NCI-H446 (cell line): ENCODE measurements around the gene C10orf67.
"Not testable (repeated sequence)": the region's sequence is repeated elsewhere in the genome, so short reads cannot be mapped to it uniquely, and the experiment has no call there.

Source experiments
- DNase-seq, 2 experiments: peaks; one replicate each; lab custom pipeline; 2025; lab: John Stamatoyannopoulos, UW

Gene C10orf67

DNA sequence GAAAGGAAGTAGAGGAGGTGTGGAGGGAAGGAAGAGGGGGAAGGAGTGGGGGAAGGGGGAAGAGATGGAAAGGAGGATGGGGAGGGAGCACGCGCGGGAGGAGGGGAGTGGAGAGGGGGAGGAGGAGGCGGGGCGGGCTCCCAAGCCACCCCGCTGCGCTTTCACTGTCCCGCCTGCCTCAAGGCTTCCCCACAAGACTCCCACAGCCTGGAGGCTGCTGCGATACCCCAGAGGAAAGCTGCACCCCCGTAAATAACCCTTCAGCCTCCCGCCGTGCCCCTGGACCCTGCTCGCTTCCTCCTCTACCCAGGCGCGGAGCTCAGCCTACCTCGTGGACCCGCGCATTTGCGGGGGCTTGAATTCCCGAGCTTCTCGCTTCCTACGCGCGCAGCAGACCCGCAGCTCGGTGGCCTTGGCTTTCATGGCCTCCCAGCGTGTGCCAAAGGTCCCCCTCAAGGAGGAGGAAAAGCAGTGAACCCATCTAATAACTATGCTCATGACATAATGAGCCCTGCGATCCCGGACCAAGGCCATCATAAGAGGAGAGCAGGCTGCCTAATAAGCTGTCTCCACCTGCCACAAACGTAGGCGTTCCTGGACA, at the start of gene C10orf67:
TSS of gene C10orf67 (minus strand) at position 557 of the 601 bp plus-strand sequence. CDS start at position 534, 23 bp downstream.
- no peak for DNase-seq

DNA sequence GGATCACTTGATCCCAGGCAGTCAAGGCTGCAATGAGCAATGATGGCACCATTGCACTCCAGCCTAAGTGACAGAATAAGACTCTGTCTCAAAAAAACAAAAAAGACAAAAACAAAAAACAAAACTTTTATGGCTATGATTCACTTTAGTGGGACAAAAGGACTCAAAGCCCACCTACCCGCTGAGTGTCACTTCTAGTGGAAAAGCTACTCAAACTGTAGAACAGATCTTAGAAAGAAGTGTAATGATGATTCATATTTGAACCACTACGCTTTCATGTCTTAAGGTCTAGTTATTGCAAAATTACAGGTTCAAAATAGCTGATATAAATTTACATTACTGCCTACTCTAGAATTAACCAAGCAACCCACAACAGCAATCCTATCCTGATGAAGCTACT, 47.2 kb upstream of the C10orf67 start:
- DNase-seq: no peak

DNA sequence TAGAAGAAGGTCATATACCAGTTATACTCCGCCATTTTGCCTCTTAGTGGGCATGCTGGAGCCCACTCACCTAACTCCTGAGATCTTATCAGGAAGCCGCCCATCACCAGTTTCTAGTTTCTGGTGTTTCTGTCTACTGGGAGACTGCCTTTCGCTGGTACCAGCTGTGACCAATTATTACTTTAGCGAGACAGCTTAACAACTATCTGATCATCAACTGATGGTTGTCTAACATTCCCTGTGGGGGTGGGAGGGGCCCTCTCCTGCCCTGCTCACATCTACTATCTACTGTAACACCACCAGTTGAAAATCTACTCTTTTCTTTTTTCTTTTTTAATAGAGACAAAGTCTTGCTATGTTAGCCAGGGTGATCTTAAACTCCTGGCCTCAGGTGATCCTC, 46.2 kb upstream of the C10orf67 start:
- no peak for DNase-seq

DNA sequence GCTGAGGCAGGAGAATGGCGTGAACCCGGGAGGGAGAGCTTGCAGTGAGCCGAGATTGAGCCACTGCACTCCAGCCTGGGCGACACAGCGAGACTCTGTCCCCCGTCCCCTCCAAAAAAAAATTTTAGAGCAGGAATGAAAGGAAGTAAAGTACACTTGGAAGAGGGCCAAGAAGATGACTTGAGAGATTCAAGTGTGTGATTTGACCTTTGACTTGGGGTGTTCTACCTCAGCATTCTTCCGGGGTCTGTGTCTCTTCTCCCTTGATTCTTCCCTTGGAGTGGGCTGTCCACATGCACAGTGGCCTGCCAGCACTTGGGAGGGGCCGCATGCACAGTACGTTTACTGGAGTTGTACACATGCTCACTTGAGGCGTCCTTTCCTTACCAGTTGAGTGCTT, 45.8 kb upstream of the C10orf67 start:
- not testable (repeated sequence) for DNase-seq

DNA sequence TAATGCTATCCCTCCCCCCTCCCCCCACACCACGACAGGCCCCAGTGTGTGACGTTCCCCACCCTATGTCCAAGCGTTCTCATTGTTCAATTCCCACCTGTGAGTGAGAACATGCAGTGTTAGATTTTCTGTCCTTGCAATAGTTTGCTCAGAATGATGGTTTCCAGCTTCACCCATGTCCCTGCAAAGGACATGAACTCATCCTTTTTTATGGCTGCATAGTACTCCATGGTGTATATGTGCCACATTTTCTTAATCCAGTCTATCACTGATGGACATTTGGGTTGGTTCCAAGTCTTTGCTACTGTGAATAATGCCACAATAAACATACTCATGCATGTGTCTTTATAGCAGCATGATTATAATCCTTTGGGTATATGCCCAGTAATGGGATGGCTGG, 42.9 kb upstream of the C10orf67 start:
- not testable (repeated sequence) for DNase-seq

DNA sequence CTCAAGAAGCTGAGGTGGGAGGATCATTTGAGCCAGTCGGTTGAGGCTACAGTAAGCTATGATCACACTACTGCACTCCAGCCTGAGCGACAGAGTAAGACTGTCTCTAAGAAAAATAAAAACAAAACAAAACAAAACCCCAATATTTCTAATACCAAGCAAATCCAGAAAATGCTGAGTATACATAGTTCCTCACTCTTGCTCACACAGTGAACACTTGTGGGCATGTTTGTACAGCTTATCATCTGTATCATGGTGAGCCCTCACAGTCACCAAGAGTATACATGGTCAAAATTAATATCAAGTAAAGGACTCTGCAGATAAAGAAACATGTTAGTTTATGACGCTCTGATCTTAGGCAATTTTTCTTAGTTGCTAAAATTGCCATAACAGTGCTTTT, 41.5 kb upstream of the C10orf67 start:
- DNase-seq: no peak

DNA sequence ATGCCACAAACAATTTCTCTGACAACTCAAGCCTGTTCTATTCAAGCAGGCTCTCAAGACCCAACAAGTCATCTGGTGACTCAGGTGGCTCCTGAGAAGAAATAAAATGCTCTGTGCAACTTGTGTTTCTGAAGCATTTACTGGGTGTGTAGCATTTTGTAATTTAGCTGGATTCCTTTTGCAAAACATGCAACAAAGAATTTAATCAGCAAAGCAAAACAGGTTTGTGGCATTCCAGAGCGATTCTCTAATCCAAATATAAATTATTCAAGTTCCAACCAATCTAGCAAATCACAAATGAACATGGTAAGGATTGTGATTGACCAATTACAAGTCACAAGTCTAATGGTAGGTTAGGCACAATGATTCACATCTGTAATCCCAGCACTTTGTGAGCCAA, 39.8 kb upstream of the C10orf67 start:
- no peak for DNase-seq

DNA sequence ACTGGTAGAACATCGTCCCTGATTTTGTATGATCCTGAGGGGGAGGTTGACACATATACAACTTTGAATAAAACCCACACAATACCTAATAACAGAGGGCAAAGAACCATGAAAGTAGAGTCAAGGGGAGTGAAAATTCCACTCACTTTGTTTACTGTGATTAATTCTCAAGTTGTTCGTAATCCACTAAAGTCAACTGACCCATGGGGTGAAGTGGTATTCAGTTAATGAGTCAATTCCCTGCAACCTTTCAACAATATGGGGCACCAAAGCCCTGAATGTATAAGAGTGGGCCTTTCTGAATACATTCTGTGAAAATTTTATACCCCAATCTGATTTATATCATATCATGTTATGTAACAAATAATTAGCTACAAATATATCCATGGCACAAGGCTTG, 39.0 kb upstream of the C10orf67 start:
- DNase-seq: no peak

DNA sequence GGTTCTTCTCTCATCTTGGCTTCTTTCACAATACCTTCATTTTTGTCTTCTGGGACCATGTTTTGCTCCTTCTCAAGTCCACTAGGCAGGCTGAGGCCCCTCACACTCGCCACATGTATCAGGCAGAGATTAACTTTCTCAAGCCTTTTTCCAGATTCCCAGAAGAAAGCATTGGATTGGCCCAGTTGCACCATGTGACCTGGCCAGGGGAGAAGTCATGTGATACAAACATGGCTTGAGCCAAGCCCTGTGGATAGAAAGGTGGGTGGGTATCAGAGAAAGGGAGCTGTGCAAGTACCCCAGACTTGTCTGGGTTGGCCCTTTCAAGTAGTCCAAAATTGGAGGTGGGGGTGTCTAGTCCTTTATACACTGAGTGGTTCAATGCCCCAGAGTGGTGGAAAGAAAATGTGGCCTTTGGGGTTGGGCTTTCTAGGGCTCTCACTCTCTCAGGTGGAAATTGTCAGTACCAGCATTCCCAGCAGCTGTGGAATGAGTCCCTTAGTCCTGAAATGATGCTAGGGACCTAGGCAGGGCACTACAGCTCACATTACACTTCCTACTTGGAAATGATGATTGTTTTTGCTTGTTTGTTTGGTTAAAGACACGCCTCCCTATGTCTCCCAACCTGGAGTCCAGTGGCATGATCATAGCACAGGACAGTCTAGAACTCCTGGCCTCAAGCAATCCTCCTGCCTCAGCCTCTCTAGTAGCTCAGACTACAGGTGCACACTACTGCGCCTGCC, 36.9 kb upstream of the C10orf67 start:
- no peak for DNase-seq

DNA sequence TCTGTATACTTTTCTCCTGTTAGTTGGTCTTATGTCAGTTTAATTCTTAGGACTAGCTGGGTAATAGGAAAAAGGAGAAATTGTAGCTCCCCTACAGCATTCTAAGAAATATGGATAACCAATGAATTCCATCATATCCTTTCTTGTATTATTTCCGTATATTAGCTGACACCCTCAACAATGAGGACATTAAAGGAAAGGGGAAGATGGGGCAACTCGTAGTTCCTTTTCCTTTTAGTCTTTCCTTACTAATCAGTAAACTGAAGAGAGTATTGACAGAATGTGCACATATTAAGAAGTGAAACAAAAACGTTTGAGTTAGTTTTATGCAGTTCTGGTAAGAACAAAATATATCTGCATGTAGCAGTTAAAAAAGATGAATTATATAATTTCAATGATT, 35.1 kb upstream of the C10orf67 start:
- DNase-seq: no peak

DNA sequence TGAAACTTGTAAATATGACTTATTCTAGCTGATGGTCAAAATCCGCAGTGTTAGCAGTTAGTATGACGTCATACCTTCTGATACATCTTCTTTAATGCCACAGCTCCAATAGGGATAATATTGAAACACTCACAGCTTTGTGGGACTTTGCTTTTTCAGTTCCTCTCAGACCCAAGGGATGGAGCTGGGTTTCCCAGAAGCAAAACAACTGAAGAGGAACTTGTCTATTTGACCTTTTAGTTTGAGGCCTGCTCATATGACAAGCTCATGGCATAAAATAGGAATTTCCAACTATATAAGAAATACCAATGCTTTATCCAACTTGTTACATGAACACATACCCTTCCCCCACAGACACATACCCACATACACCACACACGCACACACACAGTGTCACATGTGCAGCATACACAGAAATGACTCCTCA, 31.6 kb upstream of the C10orf67 start:
- DNase-seq: no peak

DNA sequence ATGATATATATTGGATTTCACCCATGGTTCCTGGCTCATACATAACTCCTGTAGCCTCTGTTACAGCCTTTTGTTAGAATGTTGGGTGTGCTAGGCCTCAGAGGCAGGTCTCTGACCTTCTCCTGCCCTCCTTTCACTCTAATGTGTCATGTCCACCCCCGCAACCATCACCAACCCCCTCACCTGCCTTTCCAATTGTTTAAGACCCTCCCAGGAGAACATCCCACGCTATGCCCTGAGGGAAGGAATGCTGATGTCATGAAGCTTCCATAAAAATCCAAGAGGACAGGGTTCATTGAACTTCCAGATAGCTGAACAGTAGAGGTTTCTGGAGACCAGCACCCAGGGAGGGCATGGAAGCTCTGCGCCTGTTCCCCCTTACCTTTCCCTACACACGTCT, 30.8 kb upstream of the C10orf67 start:
- DNase-seq: no peak

DNA sequence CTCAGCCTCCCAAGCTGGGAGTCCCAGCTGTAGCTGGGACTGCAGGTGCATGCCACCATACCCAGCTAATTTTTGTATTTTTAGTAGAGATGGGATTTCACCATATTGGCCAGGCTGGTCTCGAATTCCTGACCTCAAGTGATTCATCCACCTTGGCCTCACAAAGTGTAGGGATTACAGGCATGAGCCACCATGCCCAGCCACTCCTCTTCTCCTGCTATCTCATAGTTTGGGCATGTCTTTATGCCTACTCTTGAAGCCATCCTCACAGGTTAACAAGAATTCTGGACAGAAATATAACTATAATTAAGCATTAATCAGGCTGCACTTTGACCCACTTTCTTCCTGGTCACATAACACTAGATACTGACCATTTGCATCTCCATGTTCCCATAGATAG, 28.6 kb upstream of the C10orf67 start:
- DNase-seq: no peak

DNA sequence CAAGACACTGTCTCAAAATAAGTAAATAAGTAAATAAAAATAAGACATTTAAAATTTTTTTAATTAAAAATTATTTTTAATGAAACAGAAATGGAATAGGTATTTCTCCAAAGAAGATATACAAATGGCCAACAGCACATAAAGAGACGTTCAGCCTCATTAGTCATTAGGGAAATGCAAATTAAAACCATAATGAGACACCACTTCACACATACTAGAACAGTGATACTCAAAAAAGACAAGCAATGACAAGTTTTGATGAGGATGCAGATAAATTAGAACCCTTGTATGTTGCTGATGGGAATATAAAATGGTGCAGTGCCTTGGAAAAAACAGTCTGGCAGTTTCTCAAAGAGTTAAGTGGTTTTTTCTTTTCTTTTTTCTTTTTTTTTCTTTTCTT, 26.5 kb upstream of the C10orf67 start:
- no peak for DNase-seq

DNA sequence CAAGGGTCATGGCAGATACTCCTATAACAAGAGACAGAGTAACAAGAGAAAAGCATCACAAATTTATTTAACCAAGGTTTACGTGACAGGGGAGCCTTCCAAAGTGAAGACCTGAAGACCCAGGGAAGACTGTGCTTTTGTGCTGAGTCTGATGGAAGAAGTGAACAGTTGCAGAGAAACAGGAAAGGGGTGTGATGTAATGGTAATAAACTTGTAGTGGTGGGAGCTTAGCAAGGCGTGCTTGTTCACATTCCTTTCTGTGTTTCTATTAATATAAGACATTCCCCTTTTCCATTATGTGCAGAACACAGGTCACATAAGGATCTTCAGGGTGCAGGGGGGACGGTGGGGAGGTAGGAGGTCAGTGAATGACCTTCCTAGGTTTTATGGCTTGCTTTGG, 25.5 kb upstream of the C10orf67 start:
- no peak for DNase-seq

DNA sequence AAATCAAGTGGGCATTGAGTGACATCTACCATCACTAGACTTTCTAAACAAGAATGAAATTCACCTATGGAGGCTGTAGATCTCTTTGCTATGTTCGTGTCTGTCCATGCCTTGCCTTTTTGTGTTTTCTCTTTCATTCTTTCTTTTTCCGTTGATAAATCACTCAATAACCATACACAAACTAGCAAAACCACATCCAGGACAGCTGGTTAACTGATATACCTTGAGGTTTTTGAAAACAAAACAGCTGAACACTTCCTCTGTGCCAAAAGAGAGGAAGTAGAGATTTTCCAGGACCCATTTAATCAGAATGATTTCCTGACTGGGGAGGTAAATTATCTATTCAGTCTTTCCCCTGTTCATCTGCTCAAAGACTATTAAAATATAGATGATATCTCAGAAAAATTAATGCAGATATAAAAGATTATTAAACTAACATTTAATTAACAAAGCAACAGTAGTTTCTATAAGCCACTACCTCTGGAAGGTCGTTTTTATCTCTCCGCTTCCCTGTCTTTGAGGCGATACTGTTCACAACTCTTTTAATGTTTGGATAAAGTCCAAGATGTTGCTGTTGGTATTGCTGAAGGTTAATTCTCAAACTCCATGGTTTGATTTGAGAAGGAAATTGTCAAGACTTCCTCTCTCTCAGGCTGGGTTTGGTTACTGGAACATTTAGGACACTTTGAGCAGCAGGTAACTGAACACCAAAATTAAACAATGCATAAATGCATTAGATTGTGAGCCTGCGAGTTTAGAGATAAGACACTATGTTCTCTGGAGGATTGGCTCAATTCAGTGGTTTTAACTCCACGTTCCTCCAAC, 24.4 kb upstream of the C10orf67 start:
- no peak for DNase-seq

DNA sequence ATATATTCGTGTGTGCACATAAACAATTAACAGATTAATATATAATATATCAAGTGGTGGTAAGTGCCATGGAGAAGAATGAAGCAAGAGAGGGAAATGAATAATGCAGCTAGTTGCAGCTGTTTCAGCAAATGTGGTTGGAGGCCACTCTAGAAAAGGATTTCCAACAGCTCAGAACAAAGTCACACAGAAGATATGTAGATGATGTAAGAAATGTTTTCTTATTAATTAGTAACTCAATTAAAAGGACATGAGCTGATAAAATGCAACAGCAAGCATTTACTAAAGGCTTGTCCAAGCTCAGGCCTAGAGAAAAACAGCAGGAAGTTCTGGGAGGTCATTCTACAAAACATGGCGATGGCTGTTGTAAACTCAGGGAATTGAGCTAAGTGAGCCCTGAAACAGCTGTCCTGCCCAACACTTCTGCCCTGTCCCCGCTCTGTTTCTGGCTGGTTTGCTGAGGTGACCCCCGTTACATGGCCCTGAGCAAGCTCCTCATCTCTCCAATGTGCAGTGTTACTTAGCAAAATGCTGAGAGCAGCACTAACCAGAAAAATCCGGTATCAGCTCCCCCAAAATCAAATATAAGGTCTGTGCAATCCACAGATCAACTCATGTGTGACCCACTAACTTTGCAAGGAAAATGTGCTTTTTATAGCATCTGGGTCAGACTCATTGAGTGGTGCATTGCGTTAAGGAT, 23.4 kb upstream of the C10orf67 start:
- no peak for DNase-seq

DNA sequence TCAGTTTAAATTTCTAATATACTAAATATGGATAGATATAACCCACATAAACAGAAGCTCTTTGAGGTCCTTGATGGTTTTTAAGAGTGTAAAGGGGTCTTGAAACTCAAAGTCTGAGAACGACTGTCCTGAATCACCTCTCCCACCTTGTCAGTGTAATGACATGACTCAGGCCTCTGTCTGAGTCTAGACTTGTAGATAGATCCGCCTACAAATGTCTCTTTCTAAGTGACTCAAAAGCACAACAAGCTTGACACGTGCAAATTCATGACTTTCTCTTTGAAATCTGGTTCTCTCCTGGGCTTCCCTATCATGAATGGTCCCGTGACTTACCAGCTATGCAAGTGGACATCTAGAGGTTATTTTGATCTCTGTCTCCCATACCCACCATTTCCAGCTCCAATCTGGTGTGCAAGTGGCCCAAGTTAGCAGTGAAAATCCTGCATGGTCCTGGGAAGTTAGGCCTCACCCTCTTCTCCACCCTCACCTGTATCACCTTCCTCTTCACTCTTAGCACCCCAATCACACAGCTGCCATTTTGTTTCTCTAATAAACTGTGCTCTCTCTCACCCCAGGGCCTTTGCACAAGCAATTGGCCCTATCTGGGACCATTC, 20.9 kb upstream of the C10orf67 start:
- DNase-seq: not testable (repeated sequence)

DNA sequence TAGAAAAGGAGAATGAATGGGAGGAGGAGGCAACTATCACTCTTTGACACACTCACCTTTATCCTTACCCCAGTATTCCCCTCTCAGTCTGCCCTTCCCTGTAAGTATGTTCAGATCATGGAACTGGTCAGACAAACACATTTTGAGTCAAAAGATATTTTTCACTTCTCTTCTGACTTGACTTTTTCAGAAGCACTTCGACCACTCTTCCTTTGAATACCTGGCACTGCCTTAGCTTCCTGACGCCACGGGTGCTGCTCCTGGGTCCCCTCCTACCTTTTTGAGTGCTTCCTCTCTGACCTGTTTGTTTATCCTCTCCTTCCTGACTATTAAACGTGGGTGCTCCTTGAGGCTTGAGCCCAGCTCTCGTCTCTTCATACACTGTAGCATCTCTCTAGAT, 19.8 kb upstream of the C10orf67 start:
- DNase-seq: no peak

DNA sequence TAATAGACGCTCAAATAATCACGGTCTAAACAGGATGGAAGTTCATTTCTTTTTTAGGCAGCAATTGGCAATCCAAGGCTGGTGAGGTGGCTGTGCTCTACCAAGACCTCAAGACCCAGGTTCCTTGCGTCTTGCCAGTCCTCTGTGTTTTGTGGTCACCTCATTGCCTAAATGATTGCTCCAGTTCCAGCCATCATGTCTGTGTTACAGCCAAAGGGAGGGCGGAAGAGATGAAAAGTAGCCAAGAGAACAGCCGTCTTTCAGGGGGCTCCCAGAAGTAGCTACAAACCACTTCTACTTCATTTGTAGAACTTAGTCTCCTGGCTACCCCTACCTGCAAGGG, 19.2 kb upstream of the C10orf67 start:
- no peak for DNase-seq

DNA sequence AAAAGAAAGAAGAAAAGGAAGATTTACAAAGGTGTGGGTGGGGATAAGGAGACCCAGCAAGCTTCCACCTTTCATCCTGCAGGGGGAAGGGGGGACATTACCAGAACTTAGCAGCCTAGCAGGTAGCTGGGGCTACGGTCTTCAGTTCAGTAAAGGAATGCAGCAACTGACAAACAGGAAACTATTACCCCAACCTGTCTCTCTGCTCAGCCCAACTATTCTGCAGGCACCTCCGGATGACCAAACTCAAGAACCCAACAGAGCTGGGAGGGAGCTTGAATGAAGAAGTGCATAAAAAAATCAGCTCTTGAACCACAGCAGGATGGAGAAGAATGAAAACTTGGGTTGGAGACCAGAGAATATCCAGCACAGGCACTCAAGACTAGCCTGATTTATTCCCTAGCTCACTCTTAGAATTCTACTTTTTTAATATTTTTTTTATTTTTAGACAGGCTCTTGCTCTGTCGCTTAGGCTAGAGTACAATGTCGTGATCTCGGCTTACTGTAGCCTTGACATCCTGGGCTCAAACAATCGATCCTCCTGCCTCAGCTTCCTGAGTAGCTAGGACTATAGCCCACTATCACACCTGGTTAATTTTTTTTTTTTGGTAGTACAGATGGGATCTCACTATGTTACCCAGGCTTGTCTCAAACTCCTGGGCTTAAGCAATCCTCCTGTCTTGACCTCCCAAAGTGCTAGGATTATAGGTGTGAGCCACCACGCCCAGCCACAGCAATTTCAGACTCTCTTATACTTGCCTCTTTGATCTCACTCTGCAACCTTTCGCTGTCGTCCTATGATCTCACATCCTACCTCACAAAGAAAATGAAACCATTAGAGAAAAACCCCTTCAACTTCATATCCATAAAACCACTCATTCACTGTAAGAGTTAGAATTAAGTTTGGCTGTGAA, 18.5 kb upstream of the C10orf67 start:
- DNase-seq: no peak
